GM13977 (cell line): ENCODE measurements around the gene CDH23.

Experiments used
- DNase-seq: peaks from one replicate; pipeline ENCODE4 v3.0.0; 2012; ENCODE audit warnings: low spot score
- CTCF ChIP-seq: IDR thresholded peaks from 2 replicates; pipeline ENCODE4 v1.5.1; 2012; ENCODE audit warnings: mild to moderate bottlenecking, control low read depth; ENCODE audit not compliant: insufficient read depth; ENCODE audit errors: extremely low read depth, missing control alignments
- in situ Hi-C: fragments of 300-500 bp; cut with MboI; formaldehyde crosslinking; loops from one replicate; pipeline ENCODE4 v1.12.0; 2022; ENCODE audit warnings: low sequenced_read_pairs, low pct_unique_long_range_greater_than_20kb, mixed read lengths, inconsistent platforms; ENCODE audit not compliant: unreplicated experiment

CDH23 gene

GRCh38 chr10:71644307-71645180 lies 247.8 kb downstream of the CDH23 start:
- TF ChIP-seq CTCF, result no peak
- in situ Hi-C loops, result no loop called here
- peak; percentile 65 for DNase-seq

GRCh38 chr10:71645185-71645584 lies 248.5 kb downstream of the CDH23 start:
- DNase-seq, result no peak
- in situ Hi-C loops, result no loop called here
- TF ChIP-seq CTCF, result no peak

- in situ Hi-C loops, result no loop called here
- DNase-seq, result no peak
- TF ChIP-seq CTCF, result no peak
Measured at GRCh38 chr10:71646037-71646436, 249.3 kb downstream of the CDH23 start.

- no peak for TF ChIP-seq CTCF
- in situ Hi-C loops, result no loop called here
- DNase-seq, result no peak
Measured at GRCh38 chr10:71646592-71647292, 250.0 kb downstream of the CDH23 start.

GRCh38 chr10:71647526-71648253 lies 251.0 kb downstream of the CDH23 start:
- no peak for DNase-seq
- peak; percentile 41 for TF ChIP-seq CTCF
- in situ Hi-C loops, result no loop called here

GRCh38 chr10:71648254-71648932 lies 251.7 kb downstream of the CDH23 start:
- TF ChIP-seq CTCF, result no peak
- DNase-seq, result no peak
- in situ Hi-C loops, result no loop called here
